Tibial nerve (tissue), 4 donors: ENCODE results near the gene PPM1F. TPM values are rescaled to one million over a fixed set of nuclear protein-coding genes. Genes with fewer than 3 reads are reported as not detected.

Experiments
- DNase-seq, 2 donors: peaks; one replicate each; pipeline ENCODE4 v3.0.0-alpha.2; 2019; ENCODE audit warnings: low spot score in 2 of 2
- H3K27ac ChIP-seq, 4 donors: fragments of 200-600 bp; sonication (generic) in 3 of 4; one replicate each; pipeline ENCODE4 v1.5.1; 2017 to 2019; ENCODE audit warnings: mild to moderate bottlenecking in 1 of 4
- H3K27me3 ChIP-seq, 2 donors: fragments of 200-600 bp; sonication (generic) in 1 of 2; one replicate each; pipeline versions ENCODE4 v1.5.1 to v1.6.0; 2017 to 2019
- H3K36me3 ChIP-seq, 3 donors: fragments of 200-600 bp; sonication (generic); one replicate each; pipeline ENCODE4 v1.5.1; 2018 to 2019
- H3K4me1 ChIP-seq, 4 donors: fragments of 200-600 bp; sonication (generic) in 3 of 4; one replicate each; pipeline ENCODE4 v1.5.1; 2017 to 2019
- H3K4me3 ChIP-seq, 4 donors: fragments of 200-600 bp; sonication (generic) in 3 of 4; one replicate each; pipeline ENCODE4 v1.5.1; 2017 to 2019; ENCODE audit warnings: mild to moderate bottlenecking in 1 of 4, moderate library complexity in 1 of 4
- H3K9me3 ChIP-seq, 4 donors: fragments of 200-600 bp; sonication (generic) in 3 of 4; one replicate each; pipeline ENCODE4 v1.5.1; 2017 to 2019
- CTCF ChIP-seq, 5 experiments: fragments of 200-600 bp in 3 of 5; fragments of 450-650 bp in 2 of 5; sonication (generic) in 3 of 5; IDR thresholded peaks; one replicate each; pipeline ENCODE4 v1.5.1; 2016 to 2019; ENCODE audit warnings: antibody characterized with exemption in 5 of 5, mild to moderate bottlenecking in 3 of 5, moderate library complexity in 2 of 5
- EP300 ChIP-seq, 2 donors: sonication (generic); formaldehyde crosslinking; IDR thresholded peaks; one replicate each; pipeline ENCODE4 v1.6.1; 2017; ENCODE audit warnings: antibody characterized with exemption in 2 of 2, mild to moderate bottlenecking in 1 of 2
- POLR2A ChIP-seq, 2 donors: fragments of 450-650 bp; IDR thresholded peaks; one replicate each; pipeline ENCODE4 v1.6.1; 2017; ENCODE audit warnings: antibody characterized with exemption in 2 of 2, mild to moderate bottlenecking in 2 of 2, moderate library complexity in 2 of 2
- WGBS, 2 donors: methylation state at CpG; one replicate each; pipeline ENCODE4 v1.1.5; 2018; 5-methylcytosine and 5-hydroxymethylcytosine counted together
- total RNA-seq, 4 donors: library from RNA; depleted of rRNA; stranded (reverse); fragments of >200 nt; gene quantifications; one replicate each; pipeline ENCODE4 v1.1.0, GENCODE V29; 2016

Gene PPM1F
- total RNA-seq, 4 donors from 2014 or later: 59.4 to 78.3 (median 67.2) TPM

DNA sequence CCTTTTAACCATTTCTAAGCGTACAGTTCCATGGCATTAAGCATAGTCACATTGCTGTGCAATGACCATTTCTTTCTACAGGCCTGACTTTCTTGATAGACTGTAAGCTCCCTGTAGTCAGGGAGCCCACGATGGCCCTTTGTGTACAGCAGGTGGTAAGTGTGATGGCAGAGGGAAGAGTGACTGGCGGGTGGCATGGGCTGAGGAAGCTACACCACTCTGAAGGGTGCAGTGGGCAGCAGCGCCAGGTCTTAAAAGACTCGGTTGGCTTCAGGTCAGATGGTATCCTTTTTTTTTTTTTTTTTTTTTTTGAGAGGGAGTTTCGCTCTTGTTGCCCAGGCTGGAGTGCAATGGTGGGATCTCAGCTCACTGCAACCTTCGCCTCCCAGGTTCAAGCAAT, 1.6 kb downstream of the PPM1F start:
- H3K9me3 ChIP-seq: no peaks in the 10 kb centered on the region
- peak overlapping the region in 1 of 4 donors; percentile 78 for H3K4me3 ChIP-seq
- H3K36me3 ChIP-seq: peaks cover 0 to 3% (median 0%) of the 10 kb centered on the region in 3 donors
- peak overlapping the region in 2 of 4 donors; percentile 95 to 96 for H3K27ac ChIP-seq
- no peaks in the 10 kb centered on the region for H3K27me3 ChIP-seq
- 93% methylated on average over 7 of the region's 7 CpGs for WGBS, 2 donors
- H3K4me1 ChIP-seq: peaks cover 0 to 68% (median 41%) of the 10 kb centered on the region in 4 donors
- no peak for TF ChIP-seq CTCF (IDR thresholded peaks at IDR 0.05)
- TF ChIP-seq EP300 (IDR thresholded peaks at IDR 0.05): no peak
- no peak for TF ChIP-seq POLR2A (IDR thresholded peaks at IDR 0.05)
- DNase-seq: no peak

DNA sequence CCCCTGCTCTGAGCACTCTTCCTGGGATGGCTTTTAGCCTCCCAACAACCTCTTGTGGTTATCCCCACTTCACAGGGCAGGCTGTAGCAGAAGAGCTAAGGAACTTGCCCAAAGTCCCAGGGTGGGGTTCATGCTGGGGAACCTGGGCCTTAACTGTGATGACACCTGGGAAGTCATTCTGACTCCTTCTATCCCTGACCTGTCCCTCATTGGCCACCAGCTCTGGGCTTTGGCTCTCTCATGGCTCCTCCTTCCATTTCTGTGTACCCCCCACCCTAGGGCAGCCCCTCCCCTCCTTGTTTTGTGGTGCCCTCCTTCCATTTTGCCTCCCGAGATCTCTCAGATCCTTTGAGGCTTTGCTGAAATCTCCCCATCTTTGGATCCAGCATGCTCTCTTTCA, 2.7 kb downstream of the PPM1F start:
- H3K27ac ChIP-seq: peak overlapping the region; percentile 56 to 96 (median 86)
- TF ChIP-seq EP300 (IDR thresholded peaks at IDR 0.05) (no peak), POLR2A (IDR thresholded peaks at IDR 0.05) (no peak), CTCF (IDR thresholded peaks at IDR 0.05) (no peak)
- WGBS, 2 donors: 72 to 78% methylated on average over 1 of the region's 1 CpG

GRCh38 chr22:21949569-21949918, 3.1 kb downstream of the PPM1F start:
- peaks cover 0 to 83% (median 42%) of the 10 kb centered on the region in 4 donors for H3K4me1 ChIP-seq
- TF ChIP-seq EP300 (IDR thresholded peaks at IDR 0.05) (no peak), POLR2A (IDR thresholded peaks at IDR 0.05) (no peak), CTCF (IDR thresholded peaks at IDR 0.05) (no peak)
- peaks cover 0 to 19% (median 0%) of the 10 kb centered on the region in 3 donors for H3K36me3 ChIP-seq
- no peak for DNase-seq
- H3K27me3 ChIP-seq: no peaks in the 10 kb centered on the region
- H3K27ac ChIP-seq: peak overlapping the region; percentile 56 to 96 (median 86)
- 68 to 71% methylated on average over 8 of the region's 8 CpGs for WGBS, 2 donors
- H3K9me3 ChIP-seq: no peaks in the 10 kb centered on the region
- no peak overlapping the region for H3K4me3 ChIP-seq

More for the DNA sequence above, 2.7 kb downstream of the PPM1F start:
- Histone ChIP-seq H3K36me3 (peaks cover 0 to 14% (median 0%) of the 10 kb centered on the region in 3 donors), H3K4me3 (no peak overlapping the region), H3K9me3 (no peaks in the 10 kb centered on the region), H3K27me3 (no peaks in the 10 kb centered on the region), H3K4me1 (peaks cover 0 to 79% (median 42%) of the 10 kb centered on the region in 4 donors)
- no peak for DNase-seq

- Histone ChIP-seq H3K27ac (peak overlapping the region; percentile 56 to 96 (median 86)), H3K4me1 (peaks cover 0 to 88% (median 42%) of the 10 kb centered on the region in 4 donors), H3K9me3 (no peaks in the 10 kb centered on the region), H3K27me3 (no peaks in the 10 kb centered on the region), H3K36me3 (peaks cover 0 to 24% (median 0%) of the 10 kb centered on the region in 3 donors), H3K4me3 (no peak overlapping the region)
- no peak for DNase-seq
- no peak for TF ChIP-seq POLR2A (IDR thresholded peaks at IDR 0.05)
- TF ChIP-seq CTCF (IDR thresholded peaks at IDR 0.05): no peak
- no peak for TF ChIP-seq EP300 (IDR thresholded peaks at IDR 0.05)
- 68 to 70% methylated on average over 7 of the region's 7 CpGs for WGBS, 2 donors
These were observed 3.7 kb downstream of the PPM1F start for GRCh38 chr22:21948824-21949568.

DNA sequence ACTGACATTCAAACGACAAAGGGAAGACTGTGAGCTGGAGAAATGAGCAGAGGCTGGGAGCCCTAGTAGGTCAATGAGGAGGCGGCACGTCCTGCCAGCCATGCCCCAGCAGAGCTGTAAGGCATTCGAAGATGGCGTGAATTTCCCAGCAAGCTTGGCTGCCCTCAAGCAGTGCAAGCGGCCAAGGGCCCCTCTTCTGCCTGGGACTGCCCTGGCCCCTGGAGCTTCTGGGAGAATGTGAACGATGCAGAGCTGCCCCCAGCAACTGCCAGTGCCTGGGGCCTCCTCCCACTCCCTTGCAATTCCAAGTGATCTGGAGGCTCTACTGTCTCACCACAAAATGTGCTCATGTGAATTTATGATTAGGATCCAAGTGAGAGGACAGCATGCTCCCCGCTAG, 4.3 kb downstream of the PPM1F start:
- no peak for DNase-seq
- peak overlapping the region; percentile 56 to 96 (median 82) for H3K27ac ChIP-seq

More for the DNA sequence above, 4.3 kb downstream of the PPM1F start:
- 35 to 41% methylated on average over 8 of the region's 8 CpGs for WGBS, 2 donors
- Histone ChIP-seq H3K27me3 (no peaks in the 10 kb centered on the region), H3K4me3 (no peak overlapping the region), H3K9me3 (no peaks in the 10 kb centered on the region), H3K4me1 (peaks cover 0 to 95% (median 44%) of the 10 kb centered on the region in 4 donors), H3K36me3 (peaks cover 0 to 29% (median 0%) of the 10 kb centered on the region in 3 donors)
- TF ChIP-seq CTCF (IDR thresholded peaks at IDR 0.05): peak in 1 of 5 experiments; percentile 8
- TF ChIP-seq POLR2A (IDR thresholded peaks at IDR 0.05): no peak
- peak in 1 of 2 donors; percentile 60 for TF ChIP-seq EP300 (IDR thresholded peaks at IDR 0.05)
